Type B pancreatic cell (in vitro differentiated cells): ENCODE data around the gene GAPDHS. TPM values are rescaled to one million over a fixed set of nuclear protein-coding genes. Genes with fewer than 3 reads are reported as not detected.
A peak's percentile ranks its signal among the peaks of the same experiment; 100 is the strongest.

ENCODE experiments used
- DNase-seq: peaks from one replicate; pipeline ENCODE4 v3.0.0; 2021; ENCODE audit warnings: mixed read lengths; ENCODE audit not compliant: unreplicated experiment; ENCODE audit errors: extremely low spot score
- H3K27ac Mint-ChIP-seq: 2 replicates; pipeline ENCODE4 v1.8.0; 2021; ENCODE audit warnings: mild to moderate bottlenecking, mixed read lengths
- H3K27me3 Mint-ChIP-seq: 2 replicates; pipeline ENCODE4 v1.8.0; 2021; ENCODE audit warnings: mixed read lengths
- H3K36me3 Mint-ChIP-seq: 2 replicates; pipeline ENCODE4 v1.8.0; 2021; ENCODE audit warnings: mixed read lengths
- H3K4me1 Mint-ChIP-seq: one replicate; pipeline ENCODE4 v1.8.0; 2021; ENCODE audit warnings: mixed read lengths; ENCODE audit not compliant: unreplicated experiment
- H3K4me3 Mint-ChIP-seq: 2 replicates; pipeline ENCODE4 v1.8.0; 2021; ENCODE audit warnings: mild to moderate bottlenecking, mixed read lengths
- H3K9me3 Mint-ChIP-seq: 2 replicates; pipeline ENCODE4 v1.8.0; 2021; ENCODE audit warnings: mixed read lengths
- total RNA-seq: library from RNA; stranded (reverse); gene quantifications from 2 replicates; pipeline ENCODE4 v1.2.1, GENCODE V29; 2021; ENCODE audit warnings: low replicate concordance
- TF ChIP-seq, protein P1 (sequence below): fragments of 200-600 bp; sonication (generic); conservative IDR thresholded peaks from 2 replicates; pipeline ENCODE4 v1.5.0; 2021; ENCODE audit warnings: antibody characterized with exemption, mild to moderate bottlenecking

GAPDHS gene
- total RNA-seq, 1 donor from 2014 or later, result not detected

DNA sequence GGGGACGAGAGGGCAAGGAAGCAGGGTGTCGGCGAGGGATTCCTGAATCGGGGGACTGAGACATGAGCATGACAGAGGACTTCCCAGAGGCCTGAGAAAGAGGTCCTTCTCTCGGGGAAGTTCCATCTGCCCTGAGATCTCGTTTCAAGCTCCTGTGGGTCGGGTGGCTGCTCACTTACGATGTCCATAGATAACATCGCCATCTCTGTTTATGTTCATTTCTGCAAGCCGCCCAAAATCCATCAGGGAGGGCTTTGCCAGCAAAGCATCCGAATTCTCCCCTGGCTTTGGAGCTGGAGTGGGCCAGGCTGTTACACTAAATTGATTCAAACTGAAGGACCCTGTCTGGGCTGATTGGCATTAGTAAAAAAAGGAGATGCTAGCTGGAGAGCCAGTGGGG lies 25.7 kb upstream of the GAPDHS start:
- H3K9me3 Mint-ChIP-seq, result no peaks in the 10 kb centered on the region
- no peak overlapping the region for H3K27ac Mint-ChIP-seq
- peaks cover 32% of the 10 kb centered on the region for H3K27me3 Mint-ChIP-seq
- no peak overlapping the region for H3K4me3 Mint-ChIP-seq
- H3K36me3 Mint-ChIP-seq, result peaks cover 5% of the 10 kb centered on the region
- DNase-seq, result no peak
- peaks cover 9% of the 10 kb centered on the region for H3K4me1 Mint-ChIP-seq
- TF ChIP-seq, protein P1, sequence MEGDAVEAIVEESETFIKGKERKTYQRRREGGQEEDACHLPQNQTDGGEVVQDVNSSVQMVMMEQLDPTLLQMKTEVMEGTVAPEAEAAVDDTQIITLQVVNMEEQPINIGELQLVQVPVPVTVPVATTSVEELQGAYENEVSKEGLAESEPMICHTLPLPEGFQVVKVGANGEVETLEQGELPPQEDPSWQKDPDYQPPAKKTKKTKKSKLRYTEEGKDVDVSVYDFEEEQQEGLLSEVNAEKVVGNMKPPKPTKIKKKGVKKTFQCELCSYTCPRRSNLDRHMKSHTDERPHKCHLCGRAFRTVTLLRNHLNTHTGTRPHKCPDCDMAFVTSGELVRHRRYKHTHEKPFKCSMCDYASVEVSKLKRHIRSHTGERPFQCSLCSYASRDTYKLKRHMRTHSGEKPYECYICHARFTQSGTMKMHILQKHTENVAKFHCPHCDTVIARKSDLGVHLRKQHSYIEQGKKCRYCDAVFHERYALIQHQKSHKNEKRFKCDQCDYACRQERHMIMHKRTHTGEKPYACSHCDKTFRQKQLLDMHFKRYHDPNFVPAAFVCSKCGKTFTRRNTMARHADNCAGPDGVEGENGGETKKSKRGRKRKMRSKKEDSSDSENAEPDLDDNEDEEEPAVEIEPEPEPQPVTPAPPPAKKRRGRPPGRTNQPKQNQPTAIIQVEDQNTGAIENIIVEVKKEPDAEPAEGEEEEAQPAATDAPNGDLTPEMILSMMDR, result no peak

DNA sequence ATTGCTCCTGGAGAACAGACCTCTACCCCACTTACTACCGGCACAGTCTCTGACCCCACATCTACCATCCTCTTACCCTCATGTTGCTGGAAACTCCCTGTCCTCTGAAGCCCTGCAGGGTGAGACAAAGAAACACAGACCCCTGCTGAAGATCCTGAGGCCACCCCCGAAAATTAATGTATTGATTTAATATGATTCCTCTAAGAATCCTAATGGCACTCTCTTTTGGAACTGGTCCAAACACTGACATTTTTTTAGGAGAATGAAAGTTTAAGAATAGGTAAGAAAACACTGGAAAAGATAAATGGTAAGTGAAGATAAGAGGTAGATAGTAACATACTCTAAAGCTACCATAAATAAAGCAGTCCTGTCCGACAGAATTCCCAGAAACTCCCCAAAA lies 25.1 kb upstream of the GAPDHS start:
- TF ChIP-seq, protein P1, result no peak
- Mint-ChIP-seq H3K4me1 (peaks cover 9% of the 10 kb centered on the region), H3K27ac (no peak overlapping the region), H3K4me3 (peak overlapping the region; percentile 91), H3K27me3 (peaks cover 38% of the 10 kb centered on the region), H3K36me3 (peaks cover 5% of the 10 kb centered on the region), H3K9me3 (no peaks in the 10 kb centered on the region)
- DNase-seq, result no peak

DNA sequence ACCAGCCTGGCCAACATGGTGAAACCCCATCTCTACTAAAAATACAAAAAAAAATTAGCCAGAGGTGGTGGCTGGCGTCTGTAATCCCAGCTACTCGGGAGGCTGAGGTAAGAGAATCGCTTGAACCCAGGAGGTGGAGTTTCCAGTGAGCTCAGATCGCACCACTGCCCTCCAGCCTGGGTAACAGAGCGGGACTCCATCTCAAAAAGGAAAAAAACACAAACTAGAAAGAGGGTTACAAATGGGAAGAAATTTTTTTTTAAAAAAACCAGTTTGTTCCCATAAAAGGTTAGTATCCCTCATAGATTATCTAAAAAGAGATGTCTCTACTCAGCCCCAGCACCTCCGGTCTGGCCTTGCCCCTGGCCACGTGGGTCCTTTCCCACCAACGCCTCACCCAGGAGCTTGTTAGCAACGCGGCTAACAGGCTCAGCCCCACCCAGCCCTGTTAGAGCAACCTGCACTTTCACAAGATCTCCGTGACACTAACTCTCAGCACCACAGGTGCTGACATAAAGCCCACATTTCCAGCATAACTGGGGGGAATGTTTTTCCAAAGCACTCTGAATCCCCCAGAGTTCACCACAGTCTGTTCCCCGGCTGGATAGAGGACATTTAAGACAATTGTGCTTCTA lies 24.1 kb upstream of the GAPDHS start:
- peak overlapping the region; percentile 91 for H3K4me3 Mint-ChIP-seq
- DNase-seq, result no peak
- no peaks in the 10 kb centered on the region for H3K9me3 Mint-ChIP-seq
- peaks cover 5% of the 10 kb centered on the region for H3K36me3 Mint-ChIP-seq
- peaks cover 9% of the 10 kb centered on the region for H3K4me1 Mint-ChIP-seq
- peaks cover 44% of the 10 kb centered on the region for H3K27me3 Mint-ChIP-seq
- peak overlapping the region; percentile 96 for H3K27ac Mint-ChIP-seq
- TF ChIP-seq, protein P1, result no peak

DNA sequence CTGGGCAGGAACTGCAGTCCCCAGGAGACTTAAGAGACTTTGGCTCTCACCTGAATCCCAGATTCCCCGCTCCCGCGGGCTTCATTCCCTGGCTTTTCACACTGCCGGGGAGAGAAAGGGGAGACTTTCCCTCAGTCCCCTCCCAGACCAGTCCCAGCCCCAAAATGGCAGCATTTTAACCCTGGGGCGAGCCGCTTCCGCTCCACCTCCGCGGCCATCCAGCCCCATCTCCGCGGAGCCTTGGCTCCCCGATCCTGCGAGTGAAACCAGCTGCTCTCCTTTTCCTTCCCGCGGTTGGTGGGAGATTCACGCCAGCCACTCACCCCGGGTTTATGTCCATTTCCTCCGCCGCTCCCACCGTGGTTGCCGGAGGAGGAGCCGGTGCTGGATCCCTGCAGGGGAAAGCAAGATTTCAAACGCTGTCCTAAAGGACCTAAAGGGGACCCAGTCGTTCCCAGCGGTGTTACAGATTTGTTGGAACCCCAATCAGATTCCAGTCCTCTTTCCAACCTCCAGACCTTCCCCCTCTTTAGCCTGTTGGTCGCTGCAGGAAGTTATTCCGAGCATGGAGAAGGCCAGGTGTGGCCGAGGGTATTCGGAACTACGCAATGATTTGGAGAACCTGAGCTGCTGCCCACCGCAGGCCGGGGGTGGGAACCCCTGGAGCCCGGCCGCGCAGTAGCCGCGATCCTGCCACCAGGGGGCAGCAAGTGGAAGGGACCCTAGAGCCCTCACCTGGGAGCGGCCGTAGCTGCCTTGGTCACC lies 23.2 kb upstream of the GAPDHS start:
- Mint-ChIP-seq H3K4me3 (peak overlapping the region; percentile 91), H3K9me3 (no peaks in the 10 kb centered on the region), H3K27ac (peak overlapping the region; percentile 96), H3K27me3 (peaks cover 48% of the 10 kb centered on the region), H3K4me1 (peaks cover 9% of the 10 kb centered on the region), H3K36me3 (peaks cover 5% of the 10 kb centered on the region)
- TF ChIP-seq, protein P1, result peak; percentile 96
- DNase-seq, result peak; percentile 89

DNA sequence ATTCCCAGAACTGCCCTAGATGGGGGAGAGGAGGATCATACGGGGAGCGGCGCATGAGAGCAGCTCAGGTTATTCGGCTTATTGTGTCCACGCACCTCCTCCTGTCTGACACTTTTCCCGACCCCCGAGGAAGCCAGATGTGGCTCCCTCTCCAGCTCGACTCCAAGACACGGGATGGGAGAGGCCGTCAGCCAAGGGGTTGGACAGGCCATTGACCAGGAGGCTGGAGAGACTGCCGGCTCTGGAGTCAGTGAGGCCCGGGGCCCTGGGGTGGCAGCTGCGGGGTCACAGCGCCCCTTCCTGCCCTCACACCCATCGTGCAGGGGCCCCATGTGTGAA lies 22.7 kb upstream of the GAPDHS start:
- no peak for DNase-seq
- peak overlapping the region; percentile 96 for H3K27ac Mint-ChIP-seq
- peaks cover 48% of the 10 kb centered on the region for H3K27me3 Mint-ChIP-seq
- H3K9me3 Mint-ChIP-seq, result no peaks in the 10 kb centered on the region
- peaks cover 9% of the 10 kb centered on the region for H3K4me1 Mint-ChIP-seq
- H3K36me3 Mint-ChIP-seq, result peaks cover 5% of the 10 kb centered on the region
- TF ChIP-seq, protein P1, result no peak
- H3K4me3 Mint-ChIP-seq, result peak overlapping the region; percentile 91
